Spleen (tissue), 7 donors: ENCODE measurements around the gene CPSF7.

ENCODE experiments used
- POLR2A ChIP-seq, 3 donors: fragments of 450-650 bp; IDR thresholded peaks; one replicate each; pipeline ENCODE4 v1.5.1; 2017; ENCODE audit warnings: antibody characterized with exemption in 3 of 3, mild to moderate bottlenecking in 1 of 3
- TF ChIP-seq, protein P1 (sequence below), 11 experiments: fragments of 200-600 bp in 7 of 11; fragments of 450-650 bp in 4 of 11; sonication (generic) in 4 of 11; IDR thresholded peaks in 8 of 11; conservative IDR thresholded peaks in 3 of 11; 1 replicate in 7 of 11; 2 replicates in 4 of 11; pipeline versions ENCODE4 v1.4.0 to v1.8.0; 2016 to 2021; ENCODE audit warnings: antibody characterized with exemption in 11 of 11, inconsistent platforms in 4 of 11, mild to moderate bottlenecking in 1 of 11
- donor health status: DM: no; HTN: no; CAD: no; lungs with moderate emphysema.
- donor health status: DM: no; HTN: no; CAD: no.
- donor health status: DM: no; HTN: no; CAD: no.

DNA sequence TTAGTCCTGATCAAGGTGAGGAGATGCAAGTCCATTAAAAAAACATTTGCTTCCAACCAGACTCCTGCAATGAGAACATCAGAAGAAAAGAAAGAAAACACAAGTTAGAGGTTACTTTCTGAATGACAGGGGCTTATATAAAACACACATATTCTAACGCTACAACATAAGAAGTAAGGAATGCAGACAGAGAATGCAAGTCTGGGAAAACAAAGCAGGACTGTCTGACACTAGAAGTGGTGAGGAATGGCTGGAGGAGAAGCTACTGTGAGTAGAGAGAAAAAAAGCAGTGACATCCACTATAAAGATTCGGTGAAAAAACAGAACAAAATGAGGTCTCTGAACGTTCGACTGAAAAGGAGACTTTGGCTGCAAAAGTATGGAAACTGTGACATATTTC is 25.1 kb downstream of the CPSF7 start:
- TF ChIP-seq POLR2A (IDR thresholded peaks at IDR 0.05), result no peak
- TF ChIP-seq, protein P1, sequence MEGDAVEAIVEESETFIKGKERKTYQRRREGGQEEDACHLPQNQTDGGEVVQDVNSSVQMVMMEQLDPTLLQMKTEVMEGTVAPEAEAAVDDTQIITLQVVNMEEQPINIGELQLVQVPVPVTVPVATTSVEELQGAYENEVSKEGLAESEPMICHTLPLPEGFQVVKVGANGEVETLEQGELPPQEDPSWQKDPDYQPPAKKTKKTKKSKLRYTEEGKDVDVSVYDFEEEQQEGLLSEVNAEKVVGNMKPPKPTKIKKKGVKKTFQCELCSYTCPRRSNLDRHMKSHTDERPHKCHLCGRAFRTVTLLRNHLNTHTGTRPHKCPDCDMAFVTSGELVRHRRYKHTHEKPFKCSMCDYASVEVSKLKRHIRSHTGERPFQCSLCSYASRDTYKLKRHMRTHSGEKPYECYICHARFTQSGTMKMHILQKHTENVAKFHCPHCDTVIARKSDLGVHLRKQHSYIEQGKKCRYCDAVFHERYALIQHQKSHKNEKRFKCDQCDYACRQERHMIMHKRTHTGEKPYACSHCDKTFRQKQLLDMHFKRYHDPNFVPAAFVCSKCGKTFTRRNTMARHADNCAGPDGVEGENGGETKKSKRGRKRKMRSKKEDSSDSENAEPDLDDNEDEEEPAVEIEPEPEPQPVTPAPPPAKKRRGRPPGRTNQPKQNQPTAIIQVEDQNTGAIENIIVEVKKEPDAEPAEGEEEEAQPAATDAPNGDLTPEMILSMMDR (IDR thresholded peaks at IDR 0.05 in 8 of 11, conservative IDR thresholded peaks at IDR 0.05 in 3 of 11), result no peak
